ENCODE data around the gene TP53BP1.

The TP53BP1 gene

DNA sequence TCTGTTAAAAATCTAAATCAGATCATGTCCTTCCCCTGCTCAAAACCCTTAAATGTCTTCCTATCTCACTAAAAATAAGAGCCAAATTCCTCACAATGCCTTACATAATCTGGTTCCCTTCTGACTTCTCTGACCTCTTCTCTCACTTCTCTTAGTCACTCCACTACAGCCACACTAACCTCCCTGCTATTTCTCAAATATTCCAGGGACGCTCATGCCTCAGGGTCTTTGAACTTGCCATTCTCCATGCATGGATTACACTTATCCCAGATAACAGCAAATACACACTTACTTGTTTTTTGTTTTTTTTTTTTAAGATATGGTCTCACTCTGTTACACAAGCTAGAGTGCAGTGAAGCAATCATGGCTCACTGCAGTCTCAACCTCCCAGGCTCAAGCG lies 8.5 kb downstream of the TP53BP1 start:
- H3K4me3 ChIP-seq (ENCODE audit: low read depth, low read length), result no peak overlapping the region
- TF ChIP-seq, protein P1, sequence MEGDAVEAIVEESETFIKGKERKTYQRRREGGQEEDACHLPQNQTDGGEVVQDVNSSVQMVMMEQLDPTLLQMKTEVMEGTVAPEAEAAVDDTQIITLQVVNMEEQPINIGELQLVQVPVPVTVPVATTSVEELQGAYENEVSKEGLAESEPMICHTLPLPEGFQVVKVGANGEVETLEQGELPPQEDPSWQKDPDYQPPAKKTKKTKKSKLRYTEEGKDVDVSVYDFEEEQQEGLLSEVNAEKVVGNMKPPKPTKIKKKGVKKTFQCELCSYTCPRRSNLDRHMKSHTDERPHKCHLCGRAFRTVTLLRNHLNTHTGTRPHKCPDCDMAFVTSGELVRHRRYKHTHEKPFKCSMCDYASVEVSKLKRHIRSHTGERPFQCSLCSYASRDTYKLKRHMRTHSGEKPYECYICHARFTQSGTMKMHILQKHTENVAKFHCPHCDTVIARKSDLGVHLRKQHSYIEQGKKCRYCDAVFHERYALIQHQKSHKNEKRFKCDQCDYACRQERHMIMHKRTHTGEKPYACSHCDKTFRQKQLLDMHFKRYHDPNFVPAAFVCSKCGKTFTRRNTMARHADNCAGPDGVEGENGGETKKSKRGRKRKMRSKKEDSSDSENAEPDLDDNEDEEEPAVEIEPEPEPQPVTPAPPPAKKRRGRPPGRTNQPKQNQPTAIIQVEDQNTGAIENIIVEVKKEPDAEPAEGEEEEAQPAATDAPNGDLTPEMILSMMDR (IDR thresholded peaks at IDR 0.05; ENCODE audit: borderline replicate concordance, insufficient read depth, low read depth, low read length), result no peak

DNA sequence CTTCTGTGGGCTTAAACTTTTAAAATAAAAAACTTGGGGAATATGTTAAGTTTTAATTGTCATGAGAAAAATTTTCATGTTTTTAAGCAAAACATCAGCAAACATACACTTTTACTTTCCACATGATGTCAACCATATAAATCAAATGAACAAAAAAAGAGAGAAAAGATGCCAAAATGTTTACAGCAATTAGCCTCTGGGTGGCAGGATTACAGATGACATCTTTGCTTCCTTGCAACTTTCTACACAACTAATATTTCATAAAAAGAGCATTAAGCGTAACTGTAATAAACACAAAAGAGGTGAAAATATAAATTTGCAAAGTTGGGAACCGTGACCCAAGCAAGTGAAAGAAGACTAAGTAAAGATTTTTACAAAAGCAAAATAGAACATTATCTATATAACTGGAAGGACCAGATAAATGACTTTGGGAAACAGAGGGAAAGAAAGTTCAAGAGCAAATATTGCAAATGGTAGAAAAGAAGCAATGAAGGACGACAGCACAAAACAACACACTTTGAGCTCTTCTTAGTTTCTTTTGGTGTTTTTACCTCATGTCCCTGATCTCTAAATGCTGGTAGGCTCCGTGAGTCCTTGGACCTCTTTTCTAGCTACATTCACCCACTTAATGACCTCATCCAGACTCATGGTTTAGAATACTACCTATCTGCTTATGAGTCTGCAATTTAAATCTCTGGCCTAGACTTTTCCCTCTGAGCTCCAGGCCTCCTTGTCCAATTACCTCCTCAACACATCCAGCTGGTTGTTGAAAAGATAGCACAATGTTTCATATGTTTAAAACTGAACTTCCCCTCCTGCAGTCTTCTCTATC lies 9.4 kb downstream of the TP53BP1 start:
- TF ChIP-seq, protein P1 (IDR thresholded peaks at IDR 0.05; ENCODE audit: borderline replicate concordance, insufficient read depth, low read depth, low read length), result no peak
- no peak overlapping the region for H3K4me3 ChIP-seq (ENCODE audit: low read depth, low read length)

DNA sequence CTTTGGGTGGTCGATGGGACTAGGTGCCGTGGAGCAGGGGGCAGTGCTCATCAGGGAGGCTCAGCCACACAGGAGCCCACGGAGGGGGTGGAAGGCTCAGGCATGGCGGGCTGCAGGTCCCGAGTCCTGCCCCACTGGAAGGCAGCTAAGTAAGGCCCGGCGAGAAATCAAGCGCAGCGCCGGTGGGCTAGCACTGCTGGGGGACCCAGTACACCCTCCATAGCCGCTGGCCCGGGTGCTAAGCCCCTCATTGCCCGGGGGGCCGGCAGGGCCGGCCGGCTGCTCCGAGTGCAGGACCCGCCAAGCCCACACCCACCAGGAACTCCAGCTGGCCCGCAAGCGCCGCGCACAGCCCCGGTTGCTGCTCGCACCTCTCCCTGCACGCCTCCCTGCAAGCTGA lies 19.1 kb downstream of the TP53BP1 start:
- H3K4me3 ChIP-seq (ENCODE audit: low read depth, low read length), result no peak overlapping the region
- TF ChIP-seq, protein P1 (IDR thresholded peaks at IDR 0.05; ENCODE audit: borderline replicate concordance, insufficient read depth, low read depth, low read length), result no peak

DNA sequence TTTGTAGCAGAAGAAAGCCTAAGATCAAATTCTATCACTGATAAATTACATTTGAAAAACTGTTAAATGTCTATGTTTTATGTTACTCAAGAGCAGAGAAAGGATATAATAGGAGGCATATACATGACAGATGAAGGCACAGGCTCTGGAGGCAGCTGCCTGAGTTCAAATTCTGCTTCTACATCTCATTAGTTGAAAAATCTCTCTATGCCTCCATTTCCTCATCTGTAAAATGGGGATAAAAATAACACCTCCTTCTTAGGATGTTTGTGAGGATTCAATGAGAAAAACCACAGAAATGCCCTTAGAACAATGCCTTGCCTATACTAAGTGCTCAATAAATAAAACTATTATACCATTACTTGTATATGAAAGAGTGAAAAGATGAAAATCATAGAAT lies 21.0 kb downstream of the TP53BP1 start:
- TF ChIP-seq, protein P1 (IDR thresholded peaks at IDR 0.05; ENCODE audit: borderline replicate concordance, insufficient read depth, low read depth, low read length), result no peak
- no peak overlapping the region for H3K4me3 ChIP-seq (ENCODE audit: low read depth, low read length)

DNA sequence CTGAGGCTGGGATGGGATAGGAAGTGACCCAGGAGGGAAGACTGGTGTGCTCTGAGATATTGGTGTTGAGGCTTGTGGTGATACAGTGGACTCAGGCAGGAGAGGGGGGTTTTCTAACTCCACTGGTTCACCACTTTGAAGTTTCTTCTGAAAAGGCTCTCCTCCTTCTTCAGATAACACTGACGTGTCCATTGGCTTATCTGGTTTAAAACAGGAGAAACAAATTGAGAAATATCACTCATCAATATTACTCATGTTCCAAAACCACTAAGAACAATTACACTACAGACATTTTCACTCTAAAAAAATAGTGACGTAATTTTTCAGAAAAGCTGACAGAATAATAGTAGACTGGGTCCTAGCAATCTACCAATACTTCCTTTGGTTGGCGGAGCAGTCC lies 23.1 kb downstream of the TP53BP1 start:
- H3K4me3 ChIP-seq (ENCODE audit: low read depth, low read length), result no peak overlapping the region
- TF ChIP-seq, protein P1 (IDR thresholded peaks at IDR 0.05; ENCODE audit: borderline replicate concordance, insufficient read depth, low read depth, low read length), result no peak

DNA sequence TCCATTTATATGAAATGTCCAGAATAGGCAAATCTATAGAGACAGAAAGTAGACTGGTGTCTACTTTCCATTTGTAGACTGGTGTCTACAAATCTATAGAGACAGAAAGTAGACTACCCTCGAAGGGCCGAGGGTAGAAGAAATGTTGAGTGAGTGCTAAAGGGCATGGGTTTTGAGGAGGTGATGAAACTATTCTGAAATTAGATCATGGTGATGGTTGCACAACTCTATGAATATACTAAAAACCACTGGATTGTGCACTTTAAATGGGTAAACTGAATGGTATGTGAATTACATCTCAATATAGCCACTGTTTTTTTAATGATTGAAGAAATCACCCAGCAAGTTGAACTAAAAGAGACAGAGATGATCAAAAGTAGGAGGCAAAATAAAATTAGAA lies 27.9 kb downstream of the TP53BP1 start:
- H3K4me3 ChIP-seq (ENCODE audit: low read depth, low read length), result no peak overlapping the region
- TF ChIP-seq, protein P1 (IDR thresholded peaks at IDR 0.05; ENCODE audit: borderline replicate concordance, insufficient read depth, low read depth, low read length), result no peak

DNA sequence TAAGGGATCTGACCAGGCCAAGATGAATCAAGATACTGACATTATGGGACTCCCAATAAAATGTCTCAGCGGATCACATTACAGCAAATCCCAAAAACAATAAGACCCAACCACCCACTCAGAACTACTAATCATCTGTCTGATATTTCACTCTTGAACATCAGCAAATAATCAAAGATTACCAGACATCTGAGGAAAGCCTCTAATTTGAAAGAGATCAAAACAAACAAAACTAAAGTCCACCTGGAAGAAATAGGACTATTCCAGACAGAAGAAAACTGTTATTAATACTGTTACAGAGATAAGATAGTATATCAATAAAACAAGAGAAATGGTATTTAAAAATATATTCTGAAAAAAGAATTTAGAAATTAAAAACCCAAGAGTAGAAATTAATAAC lies 29.0 kb downstream of the TP53BP1 start:
- TF ChIP-seq, protein P1 (IDR thresholded peaks at IDR 0.05; ENCODE audit: borderline replicate concordance, insufficient read depth, low read depth, low read length), result no peak
- H3K4me3 ChIP-seq (ENCODE audit: low read depth, low read length), result no peak overlapping the region

Data from GM12875 (cell line).